Skeletal muscle tissue (tissue), 4 donors: ENCODE measurements around the gene EVA1C. TPM values are rescaled to one million over a fixed set of nuclear protein-coding genes. Genes with fewer than 3 reads are reported as not detected.
"Not testable (repeated sequence)": the region's sequence is repeated elsewhere in the genome, so short reads cannot be mapped to it uniquely, and the experiment has no call there.

Experiments used
- H3K27ac ChIP-seq: one replicate; pipeline ENCODE4 v1.7.0; 2013; ENCODE audit warnings: mild to moderate bottlenecking, low read depth, low read length, inconsistent platforms
- H3K27me3 ChIP-seq, 3 donors: one replicate each; pipeline ENCODE4 v1.7.0; 2013; ENCODE audit warnings: low read length in 3 of 3; ENCODE audit not compliant: control insufficient read depth in 3 of 3, insufficient read depth in 3 of 3
- H3K36me3 ChIP-seq, 3 donors: one replicate each; pipeline ENCODE4 v1.7.0; 2013; ENCODE audit warnings: low read length in 3 of 3; ENCODE audit not compliant: control insufficient read depth in 3 of 3, insufficient read depth in 3 of 3
- H3K4me1 ChIP-seq, 3 donors: one replicate each; pipeline ENCODE4 v1.7.0; 2013; ENCODE audit warnings: low read length in 3 of 3, mild to moderate bottlenecking in 3 of 3; ENCODE audit not compliant: control insufficient read depth in 3 of 3, insufficient read depth in 3 of 3
- H3K4me3 ChIP-seq, 3 donors: one replicate each; pipeline ENCODE4 v1.7.0; 2013; ENCODE audit warnings: low read length in 3 of 3
- H3K9ac ChIP-seq, 3 donors: one replicate each; pipeline ENCODE4 v1.7.0; 2013; ENCODE audit warnings: low read length in 3 of 3, mild to moderate bottlenecking in 3 of 3, moderate library complexity in 2 of 3, low read depth in 1 of 3
- H3K9me3 ChIP-seq, 3 donors: one replicate each; pipeline ENCODE4 v1.7.0; 2013; ENCODE audit warnings: low read length in 3 of 3; ENCODE audit not compliant: control insufficient read depth in 3 of 3
- total RNA-seq: library from RNA; depleted of rRNA; stranded (reverse); fragments of >200 nt; gene quantifications from one replicate; pipeline ENCODE4 v1.2.3, GENCODE V29; 2014
- donor health status: Osteomylitis.

EVA1C gene
- total RNA-seq, 1 donor from 2014 or later = 0.52 TPM

- H3K27me3 ChIP-seq = no peaks in the 10 kb centered on the region
- no peaks in the 10 kb centered on the region for H3K36me3 ChIP-seq
- peaks cover 0 to 4% (median 0%) of the 10 kb centered on the region in 3 donors for H3K9me3 ChIP-seq
- H3K9ac ChIP-seq = no peak overlapping the region
- H3K27ac ChIP-seq = no peak overlapping the region
- peaks cover 0 to 2% (median 0%) of the 10 kb centered on the region in 3 donors for H3K4me1 ChIP-seq
- H3K4me3 ChIP-seq = no peak overlapping the region
Measured at GRCh38 chr21:32442566-32443318, 30.2 kb downstream of the EVA1C start.

- H3K4me3 ChIP-seq = no peak overlapping the region
- peaks cover 0 to 2% (median 0%) of the 10 kb centered on the region in 3 donors for H3K4me1 ChIP-seq
- H3K27ac ChIP-seq = no peak overlapping the region
- H3K9me3 ChIP-seq = peaks cover 0 to 4% (median 0%) of the 10 kb centered on the region in 3 donors
- H3K36me3 ChIP-seq = no peaks in the 10 kb centered on the region
- no peaks in the 10 kb centered on the region for H3K27me3 ChIP-seq
- H3K9ac ChIP-seq = no peak overlapping the region
Measured at GRCh38 chr21:32445101-32445500, 32.6 kb downstream of the EVA1C start.

- not testable (repeated sequence) for H3K9me3 ChIP-seq, H3K27ac ChIP-seq, H3K4me1 ChIP-seq, H3K9ac ChIP-seq, H3K27me3 ChIP-seq, H3K4me3 ChIP-seq, H3K36me3 ChIP-seq
Measured at GRCh38 chr21:32446440-32446839, 33.9 kb downstream of the EVA1C start.

- Histone ChIP-seq H3K9me3 (peaks cover 0 to 4% (median 0%) of the 10 kb centered on the region in 3 donors), H3K4me1 (peaks cover 0 to 4% (median 3%) of the 10 kb centered on the region in 3 donors), H3K9ac (no peak overlapping the region), H3K27me3 (no peaks in the 10 kb centered on the region), H3K36me3 (no peaks in the 10 kb centered on the region), H3K27ac (no peak overlapping the region), H3K4me3 (no peak overlapping the region)
Measured at GRCh38 chr21:32447224-32447623, 34.7 kb downstream of the EVA1C start.

- Histone ChIP-seq H3K27me3 (no peaks in the 10 kb centered on the region), H3K9ac (no peak overlapping the region), H3K9me3 (peaks cover 0 to 3% (median 0%) of the 10 kb centered on the region in 3 donors), H3K4me3 (no peak overlapping the region), H3K27ac (no peak overlapping the region), H3K36me3 (no peaks in the 10 kb centered on the region), H3K4me1 (peaks cover 0 to 4% (median 3%) of the 10 kb centered on the region in 3 donors)
Measured at GRCh38 chr21:32448803-32449594, 36.5 kb downstream of the EVA1C start.

GRCh38 chr21:32450881-32451701 lies 38.6 kb downstream of the EVA1C start:
- not testable (repeated sequence) for H3K4me1 ChIP-seq, H3K27me3 ChIP-seq, H3K36me3 ChIP-seq, H3K9me3 ChIP-seq, H3K9ac ChIP-seq, H3K4me3 ChIP-seq
- H3K27ac ChIP-seq = peak overlapping the region; percentile 54

GRCh38 chr21:32452191-32452590 lies 39.7 kb downstream of the EVA1C start:
- H3K9ac ChIP-seq, H3K4me3 ChIP-seq, H3K27ac ChIP-seq, H3K9me3 ChIP-seq, H3K27me3 ChIP-seq, H3K36me3 ChIP-seq: not testable (repeated sequence)
- peaks cover 8 to 11% (median 9%) of the 10 kb centered on the region in 3 donors for H3K4me1 ChIP-seq

GRCh38 chr21:32452641-32453040 lies 40.1 kb downstream of the EVA1C start:
- no peaks in the 10 kb centered on the region for H3K36me3 ChIP-seq
- no peak overlapping the region for H3K4me3 ChIP-seq
- H3K9ac ChIP-seq = no peak overlapping the region
- H3K9me3 ChIP-seq = no peaks in the 10 kb centered on the region
- H3K27ac ChIP-seq = no peak overlapping the region
- no peaks in the 10 kb centered on the region for H3K27me3 ChIP-seq
- H3K4me1 ChIP-seq = peaks cover 12 to 15% (median 13%) of the 10 kb centered on the region in 3 donors

GRCh38 chr21:32455548-32455947 lies 43.0 kb downstream of the EVA1C start:
- Histone ChIP-seq H3K4me3 (no peak overlapping the region), H3K36me3 (peaks cover 4 to 12% (median 10%) of the 10 kb centered on the region in 3 donors), H3K4me1 (peaks cover 13 to 15% (median 13%) of the 10 kb centered on the region in 3 donors), H3K9ac (no peak overlapping the region), H3K27ac (no peak overlapping the region), H3K27me3 (no peaks in the 10 kb centered on the region), H3K9me3 (no peaks in the 10 kb centered on the region)
